D721Med (cell line): ENCODE data around the gene NKX2-4.
"Not testable (repeated sequence)": the region's sequence is repeated elsewhere in the genome, so short reads cannot be mapped to it uniquely, and the experiment has no call there.

Experiments
- DNase-seq: peaks from one replicate; pipeline ENCODE4 v3.0.0; 2011; ENCODE audit warnings: low spot score; ENCODE audit not compliant: insufficient read length
- FAIRE-seq: peaks from 2 replicates; lab custom pipeline; 2011; peaks lifted over from hg19 to GRCh38; lab: Jason Lieb, UNC
- CTCF ChIP-seq: IDR thresholded peaks from 2 replicates; pipeline ENCODE4 v1.5.1; 2012; ENCODE audit warnings: mild to moderate bottlenecking, control low read depth; ENCODE audit not compliant: insufficient read depth; ENCODE audit errors: missing control alignments

NKX2-4 gene

DNA sequence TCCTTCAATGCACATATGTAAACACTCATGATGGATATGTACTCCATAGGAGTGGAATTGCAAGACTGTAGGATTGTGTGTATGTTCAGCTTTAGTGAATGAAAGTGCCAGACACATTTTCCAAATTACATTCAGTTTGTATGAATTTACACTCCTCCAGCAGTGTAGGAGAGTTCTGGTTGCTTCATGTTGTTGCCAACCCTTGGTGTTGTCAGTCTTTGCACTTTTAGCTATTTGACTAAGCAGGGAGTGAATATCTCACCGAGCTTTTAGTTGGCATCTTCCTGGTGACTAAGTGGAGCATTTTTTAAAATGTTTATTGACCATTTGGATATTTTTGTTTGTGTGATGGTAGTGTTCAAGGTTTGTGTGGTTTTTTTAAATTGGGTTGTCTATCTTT, 23.9 kb downstream of the NKX2-4 start:
- FAIRE-seq (no peak), DNase-seq (no peak)
- no peak for TF ChIP-seq CTCF

GRCh38 chr20:21372016-21372415, 25.3 kb downstream of the NKX2-4 start:
- DNase-seq (no peak), FAIRE-seq (no peak)
- no peak for TF ChIP-seq CTCF

DNA sequence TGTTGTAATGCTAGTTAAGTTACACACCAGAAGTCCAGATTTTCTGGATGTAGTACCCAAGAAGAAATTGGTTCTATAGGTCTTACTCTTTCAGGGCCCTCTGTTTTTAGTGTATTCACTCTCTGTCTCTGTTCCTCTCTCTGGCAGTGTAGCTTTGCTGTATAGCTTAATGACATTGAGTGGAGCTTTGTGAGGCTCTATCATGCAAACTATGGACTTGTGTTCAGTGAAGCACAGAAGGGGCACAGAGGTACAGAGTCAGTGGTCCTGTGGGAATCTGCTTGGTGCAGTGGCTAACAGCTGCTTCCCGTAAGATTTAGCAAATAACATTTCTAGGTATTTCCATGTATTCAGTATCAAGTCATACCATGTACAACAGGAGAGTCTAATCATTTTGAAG, 26.1 kb downstream of the NKX2-4 start:
- FAIRE-seq (no peak), DNase-seq (no peak)
- TF ChIP-seq CTCF: no peak

DNA sequence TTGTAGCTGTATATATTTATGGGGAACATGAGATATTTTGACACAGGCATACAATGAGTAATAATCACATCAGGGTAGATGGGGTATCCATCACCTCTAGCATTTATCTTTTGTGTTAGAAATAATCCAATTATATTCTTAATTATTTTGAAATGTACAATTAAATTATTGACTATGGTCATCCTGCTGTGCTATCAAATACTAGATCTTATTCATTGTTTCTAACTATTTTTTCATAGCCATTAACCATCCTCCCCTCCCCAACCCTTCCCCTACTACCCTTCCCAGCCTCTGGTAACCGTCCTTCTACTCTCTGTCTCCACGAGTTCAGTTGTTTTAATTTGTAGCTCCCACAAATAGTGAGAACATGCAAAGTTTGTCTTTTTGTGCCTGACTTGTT, 28.5 kb downstream of the NKX2-4 start:
- DNase-seq (no peak), FAIRE-seq (no peak)
- TF ChIP-seq CTCF: no peak

- not testable (repeated sequence) for FAIRE-seq, DNase-seq
Observed at GRCh38 chr20:21366273-21366672, 31.1 kb downstream of the NKX2-4 start.

DNA sequence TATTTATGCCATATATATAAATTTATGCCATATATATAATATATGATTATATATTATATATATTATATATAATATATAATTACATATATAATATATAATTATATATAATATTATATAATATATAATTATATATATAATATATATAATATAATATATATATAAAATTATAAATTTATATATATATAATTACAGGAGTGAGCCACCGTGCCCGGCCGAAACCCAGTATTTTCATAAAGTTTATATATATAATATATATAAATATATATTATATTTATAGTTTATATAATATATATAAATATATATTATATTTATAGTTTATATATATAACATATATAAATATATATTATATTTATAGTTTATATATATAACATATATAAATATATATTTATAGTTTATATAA, 31.6 kb downstream of the NKX2-4 start:
- DNase-seq (no peak), FAIRE-seq (no peak)
- TF ChIP-seq CTCF: no peak

- no peak for TF ChIP-seq CTCF
- DNase-seq: no peak
- no peak for FAIRE-seq
Observed at GRCh38 chr20:21364413-21364812, 32.9 kb downstream of the NKX2-4 start.

DNA sequence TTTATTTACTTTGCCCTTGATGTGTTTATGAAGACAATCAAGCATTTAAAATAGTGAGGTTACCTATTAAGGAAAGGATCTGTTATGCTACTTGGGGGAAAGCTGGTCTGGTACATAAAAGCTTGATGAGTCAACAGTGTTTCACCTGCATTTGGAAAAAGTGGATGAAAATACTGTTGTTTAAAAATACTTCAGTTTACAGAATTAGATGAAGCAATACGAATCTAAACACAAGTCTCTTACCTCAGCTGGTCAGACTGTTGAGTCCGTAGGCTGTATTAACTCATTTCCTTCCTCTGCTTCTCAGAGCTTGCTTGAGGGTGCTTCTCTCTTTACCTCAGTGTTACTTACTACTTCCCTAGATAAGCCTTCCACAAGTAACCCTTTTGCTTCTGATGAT, 36.1 kb downstream of the NKX2-4 start:
- DNase-seq: no peak
- TF ChIP-seq CTCF: no peak
- no peak for FAIRE-seq
